K562 (cell line): ENCODE measurements around the gene SPTAN1. TPM values are rescaled to one million over a fixed set of nuclear protein-coding genes. Genes with fewer than 3 reads are reported as not detected.

Source experiments
- ARID2 ChIP-seq: fragments of 450-650 bp; IDR thresholded peaks from 2 replicates; pipeline ENCODE4 v1.6.1; 2017; ENCODE audit warnings: antibody characterized with exemption, mild to moderate bottlenecking
- DACH1 ChIP-seq: fragments of 450-650 bp; IDR thresholded peaks from 2 replicates; pipeline ENCODE4 v1.6.1; 2018; ENCODE audit not compliant: partially characterized antibody
- ETV5 ChIP-seq: sonication (generic); formaldehyde crosslinking; IDR thresholded peaks from 2 replicates; pipeline ENCODE4 v1.4.0; 2020; ENCODE audit warnings: low read depth, mild to moderate bottlenecking, missing genetic modification reagents
- HDAC6 ChIP-seq: IDR thresholded peaks from 2 replicates; pipeline ENCODE4 v1.6.1; 2012; ENCODE audit warnings: low read depth, mild to moderate bottlenecking, control low read depth, inconsistent platforms, low read length, moderate library complexity
- NELFE ChIP-seq: IDR thresholded peaks from 2 replicates; pipeline ENCODE4 v1.6.1; 2011; ENCODE audit warnings: mild to moderate bottlenecking; ENCODE audit not compliant: insufficient read depth, insufficient read length
- XRCC3 ChIP-seq: fragments of 450-650 bp; IDR thresholded peaks from 2 replicates; pipeline ENCODE4 v1.6.1; 2017; ENCODE audit warnings: mild to moderate bottlenecking, moderate library complexity
- ZBTB7A ChIP-seq: IDR thresholded peaks from 2 replicates; pipeline ENCODE4 v1.6.1; 2011; ENCODE audit warnings: low read depth, mild to moderate bottlenecking, low read length, moderate library complexity, borderline replicate concordance; ENCODE audit not compliant: control insufficient read depth
- ZNF165 ChIP-seq: fragments of 250-450 bp; sonication (Bioruptor Pico); IDR thresholded peaks from 2 replicates; pipeline ENCODE4 v1.4.0; 2020; ENCODE audit warnings: borderline replicate concordance
- ZNF24 ChIP-seq: fragments of 450-650 bp; IDR thresholded peaks from 2 replicates; pipeline ENCODE4 v1.6.1; 2016
- polyA plus RNA-seq, 8 experiments: library from polyadenylated mRNA; depleted of rRNA in 4 of 8; stranded (reverse) in 5 of 8; unstranded in 3 of 8; fragments of >200 nt; fragmentation: Nextera tagmentation in 2 of 8; fragmentation: Illumina TruSeq in 1 of 8; extraction: Ambion mirVana in 2 of 8; extraction: Trizol in 1 of 8; gene quantifications; 2 replicates each; pipeline versions ENCODE4 v1.2.1 to v1.2.3, GENCODE V29; 2011 to 2014; ENCODE audit warnings: inconsistent platforms in 1 of 8, missing spikeins in 1 of 8
- total RNA-seq, 7 experiments: library from RNA; depleted of rRNA in 6 of 7; stranded (reverse); fragments of >200 nt in 6 of 7; fragmentation: Illumina TruSeq in 2 of 7; extraction: Trizol in 2 of 7; gene quantifications; 2 replicates each; pipeline versions ENCODE4 v1.2.1 to v1.2.3, GENCODE V29; 2011 to 2021; ENCODE audit warnings: low replicate concordance in 1 of 7
- TF ChIP-seq, protein P1 (sequence below): sonication (generic); formaldehyde crosslinking; IDR thresholded peaks from 2 replicates; pipeline ENCODE4 v1.8.0; 2023; ENCODE audit warnings: mild to moderate bottlenecking, missing genetic modification reagents
- TF ChIP-seq, protein P2 (sequence below): sonication (generic); formaldehyde crosslinking; IDR thresholded peaks from 2 replicates; pipeline ENCODE4 v1.8.1; 2023; ENCODE audit warnings: mild to moderate bottlenecking, missing genetic modification reagents
- TF ChIP-seq, protein P3 (sequence below): fragments of 450-650 bp; IDR thresholded peaks from 2 replicates; pipeline ENCODE4 v1.6.1; 2016; ENCODE audit warnings: mild to moderate bottlenecking, moderate library complexity

The SPTAN1 gene
- total and polyA plus RNA-seq, 9 of the 15 experiments (the other 6 are each of a cell fraction or from before 2014, with no cell fraction given), result 1.5 to 13.5 (median 6.8) TPM

DNA sequence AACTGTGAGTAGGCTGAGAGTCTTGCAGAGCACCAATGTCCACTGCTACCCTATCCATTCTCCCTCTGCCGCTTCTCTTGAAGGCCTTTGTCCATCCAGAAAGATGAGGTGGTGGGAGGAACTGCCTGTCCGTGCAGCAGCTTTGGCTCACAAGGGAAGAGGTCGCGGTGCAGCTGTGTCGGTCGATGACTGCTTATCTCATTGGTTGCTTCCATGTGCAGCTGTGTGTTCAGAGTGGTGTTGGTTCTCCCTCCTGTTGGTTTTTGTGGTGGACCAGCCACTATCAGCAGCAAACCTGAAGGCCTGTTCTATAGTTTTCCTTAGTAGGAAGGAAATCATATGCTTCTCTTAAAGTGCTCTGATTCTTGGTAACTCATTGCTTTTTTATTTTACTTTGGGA, 40.7 kb downstream of the SPTAN1 start (continued):
- TF ChIP-seq ARID2 (no peak), ZNF165 (CRISPR knock-in tag) (no peak), ETV5 (peak; percentile 34; the same call in 1 of the 2 replicates), DACH1 (no peak), XRCC3 (no peak), HDAC6 (no peak), ZNF24 (no peak), ZBTB7A (no peak), NELFE (no peak)
- TF ChIP-seq, protein P1, sequence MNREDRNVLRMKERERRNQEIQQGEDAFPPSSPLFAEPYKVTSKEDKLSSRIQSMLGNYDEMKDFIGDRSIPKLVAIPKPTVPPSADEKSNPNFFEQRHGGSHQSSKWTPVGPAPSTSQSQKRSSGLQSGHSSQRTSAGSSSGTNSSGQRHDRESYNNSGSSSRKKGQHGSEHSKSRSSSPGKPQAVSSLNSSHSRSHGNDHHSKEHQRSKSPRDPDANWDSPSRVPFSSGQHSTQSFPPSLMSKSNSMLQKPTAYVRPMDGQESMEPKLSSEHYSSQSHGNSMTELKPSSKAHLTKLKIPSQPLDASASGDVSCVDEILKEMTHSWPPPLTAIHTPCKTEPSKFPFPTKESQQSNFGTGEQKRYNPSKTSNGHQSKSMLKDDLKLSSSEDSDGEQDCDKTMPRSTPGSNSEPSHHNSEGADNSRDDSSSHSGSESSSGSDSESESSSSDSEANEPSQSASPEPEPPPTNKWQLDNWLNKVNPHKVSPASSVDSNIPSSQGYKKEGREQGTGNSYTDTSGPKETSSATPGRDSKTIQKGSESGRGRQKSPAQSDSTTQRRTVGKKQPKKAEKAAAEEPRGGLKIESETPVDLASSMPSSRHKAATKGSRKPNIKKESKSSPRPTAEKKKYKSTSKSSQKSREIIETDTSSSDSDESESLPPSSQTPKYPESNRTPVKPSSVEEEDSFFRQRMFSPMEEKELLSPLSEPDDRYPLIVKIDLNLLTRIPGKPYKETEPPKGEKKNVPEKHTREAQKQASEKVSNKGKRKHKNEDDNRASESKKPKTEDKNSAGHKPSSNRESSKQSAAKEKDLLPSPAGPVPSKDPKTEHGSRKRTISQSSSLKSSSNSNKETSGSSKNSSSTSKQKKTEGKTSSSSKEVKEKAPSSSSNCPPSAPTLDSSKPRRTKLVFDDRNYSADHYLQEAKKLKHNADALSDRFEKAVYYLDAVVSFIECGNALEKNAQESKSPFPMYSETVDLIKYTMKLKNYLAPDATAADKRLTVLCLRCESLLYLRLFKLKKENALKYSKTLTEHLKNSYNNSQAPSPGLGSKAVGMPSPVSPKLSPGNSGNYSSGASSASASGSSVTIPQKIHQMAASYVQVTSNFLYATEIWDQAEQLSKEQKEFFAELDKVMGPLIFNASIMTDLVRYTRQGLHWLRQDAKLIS (CRISPR knock-in tag), result no peak
- TF ChIP-seq, protein P2, sequence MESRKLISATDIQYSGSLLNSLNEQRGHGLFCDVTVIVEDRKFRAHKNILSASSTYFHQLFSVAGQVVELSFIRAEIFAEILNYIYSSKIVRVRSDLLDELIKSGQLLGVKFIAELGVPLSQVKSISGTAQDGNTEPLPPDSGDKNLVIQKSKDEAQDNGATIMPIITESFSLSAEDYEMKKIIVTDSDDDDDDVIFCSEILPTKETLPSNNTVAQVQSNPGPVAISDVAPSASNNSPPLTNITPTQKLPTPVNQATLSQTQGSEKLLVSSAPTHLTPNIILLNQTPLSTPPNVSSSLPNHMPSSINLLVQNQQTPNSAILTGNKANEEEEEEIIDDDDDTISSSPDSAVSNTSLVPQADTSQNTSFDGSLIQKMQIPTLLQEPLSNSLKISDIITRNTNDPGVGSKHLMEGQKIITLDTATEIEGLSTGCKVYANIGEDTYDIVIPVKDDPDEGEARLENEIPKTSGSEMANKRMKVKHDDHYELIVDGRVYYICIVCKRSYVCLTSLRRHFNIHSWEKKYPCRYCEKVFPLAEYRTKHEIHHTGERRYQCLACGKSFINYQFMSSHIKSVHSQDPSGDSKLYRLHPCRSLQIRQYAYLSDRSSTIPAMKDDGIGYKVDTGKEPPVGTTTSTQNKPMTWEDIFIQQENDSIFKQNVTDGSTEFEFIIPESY (CRISPR knock-in tag), result 0 out of 2 replicates have a peak, but pooled peaks have one; percentile 14
- TF ChIP-seq, protein P3, sequence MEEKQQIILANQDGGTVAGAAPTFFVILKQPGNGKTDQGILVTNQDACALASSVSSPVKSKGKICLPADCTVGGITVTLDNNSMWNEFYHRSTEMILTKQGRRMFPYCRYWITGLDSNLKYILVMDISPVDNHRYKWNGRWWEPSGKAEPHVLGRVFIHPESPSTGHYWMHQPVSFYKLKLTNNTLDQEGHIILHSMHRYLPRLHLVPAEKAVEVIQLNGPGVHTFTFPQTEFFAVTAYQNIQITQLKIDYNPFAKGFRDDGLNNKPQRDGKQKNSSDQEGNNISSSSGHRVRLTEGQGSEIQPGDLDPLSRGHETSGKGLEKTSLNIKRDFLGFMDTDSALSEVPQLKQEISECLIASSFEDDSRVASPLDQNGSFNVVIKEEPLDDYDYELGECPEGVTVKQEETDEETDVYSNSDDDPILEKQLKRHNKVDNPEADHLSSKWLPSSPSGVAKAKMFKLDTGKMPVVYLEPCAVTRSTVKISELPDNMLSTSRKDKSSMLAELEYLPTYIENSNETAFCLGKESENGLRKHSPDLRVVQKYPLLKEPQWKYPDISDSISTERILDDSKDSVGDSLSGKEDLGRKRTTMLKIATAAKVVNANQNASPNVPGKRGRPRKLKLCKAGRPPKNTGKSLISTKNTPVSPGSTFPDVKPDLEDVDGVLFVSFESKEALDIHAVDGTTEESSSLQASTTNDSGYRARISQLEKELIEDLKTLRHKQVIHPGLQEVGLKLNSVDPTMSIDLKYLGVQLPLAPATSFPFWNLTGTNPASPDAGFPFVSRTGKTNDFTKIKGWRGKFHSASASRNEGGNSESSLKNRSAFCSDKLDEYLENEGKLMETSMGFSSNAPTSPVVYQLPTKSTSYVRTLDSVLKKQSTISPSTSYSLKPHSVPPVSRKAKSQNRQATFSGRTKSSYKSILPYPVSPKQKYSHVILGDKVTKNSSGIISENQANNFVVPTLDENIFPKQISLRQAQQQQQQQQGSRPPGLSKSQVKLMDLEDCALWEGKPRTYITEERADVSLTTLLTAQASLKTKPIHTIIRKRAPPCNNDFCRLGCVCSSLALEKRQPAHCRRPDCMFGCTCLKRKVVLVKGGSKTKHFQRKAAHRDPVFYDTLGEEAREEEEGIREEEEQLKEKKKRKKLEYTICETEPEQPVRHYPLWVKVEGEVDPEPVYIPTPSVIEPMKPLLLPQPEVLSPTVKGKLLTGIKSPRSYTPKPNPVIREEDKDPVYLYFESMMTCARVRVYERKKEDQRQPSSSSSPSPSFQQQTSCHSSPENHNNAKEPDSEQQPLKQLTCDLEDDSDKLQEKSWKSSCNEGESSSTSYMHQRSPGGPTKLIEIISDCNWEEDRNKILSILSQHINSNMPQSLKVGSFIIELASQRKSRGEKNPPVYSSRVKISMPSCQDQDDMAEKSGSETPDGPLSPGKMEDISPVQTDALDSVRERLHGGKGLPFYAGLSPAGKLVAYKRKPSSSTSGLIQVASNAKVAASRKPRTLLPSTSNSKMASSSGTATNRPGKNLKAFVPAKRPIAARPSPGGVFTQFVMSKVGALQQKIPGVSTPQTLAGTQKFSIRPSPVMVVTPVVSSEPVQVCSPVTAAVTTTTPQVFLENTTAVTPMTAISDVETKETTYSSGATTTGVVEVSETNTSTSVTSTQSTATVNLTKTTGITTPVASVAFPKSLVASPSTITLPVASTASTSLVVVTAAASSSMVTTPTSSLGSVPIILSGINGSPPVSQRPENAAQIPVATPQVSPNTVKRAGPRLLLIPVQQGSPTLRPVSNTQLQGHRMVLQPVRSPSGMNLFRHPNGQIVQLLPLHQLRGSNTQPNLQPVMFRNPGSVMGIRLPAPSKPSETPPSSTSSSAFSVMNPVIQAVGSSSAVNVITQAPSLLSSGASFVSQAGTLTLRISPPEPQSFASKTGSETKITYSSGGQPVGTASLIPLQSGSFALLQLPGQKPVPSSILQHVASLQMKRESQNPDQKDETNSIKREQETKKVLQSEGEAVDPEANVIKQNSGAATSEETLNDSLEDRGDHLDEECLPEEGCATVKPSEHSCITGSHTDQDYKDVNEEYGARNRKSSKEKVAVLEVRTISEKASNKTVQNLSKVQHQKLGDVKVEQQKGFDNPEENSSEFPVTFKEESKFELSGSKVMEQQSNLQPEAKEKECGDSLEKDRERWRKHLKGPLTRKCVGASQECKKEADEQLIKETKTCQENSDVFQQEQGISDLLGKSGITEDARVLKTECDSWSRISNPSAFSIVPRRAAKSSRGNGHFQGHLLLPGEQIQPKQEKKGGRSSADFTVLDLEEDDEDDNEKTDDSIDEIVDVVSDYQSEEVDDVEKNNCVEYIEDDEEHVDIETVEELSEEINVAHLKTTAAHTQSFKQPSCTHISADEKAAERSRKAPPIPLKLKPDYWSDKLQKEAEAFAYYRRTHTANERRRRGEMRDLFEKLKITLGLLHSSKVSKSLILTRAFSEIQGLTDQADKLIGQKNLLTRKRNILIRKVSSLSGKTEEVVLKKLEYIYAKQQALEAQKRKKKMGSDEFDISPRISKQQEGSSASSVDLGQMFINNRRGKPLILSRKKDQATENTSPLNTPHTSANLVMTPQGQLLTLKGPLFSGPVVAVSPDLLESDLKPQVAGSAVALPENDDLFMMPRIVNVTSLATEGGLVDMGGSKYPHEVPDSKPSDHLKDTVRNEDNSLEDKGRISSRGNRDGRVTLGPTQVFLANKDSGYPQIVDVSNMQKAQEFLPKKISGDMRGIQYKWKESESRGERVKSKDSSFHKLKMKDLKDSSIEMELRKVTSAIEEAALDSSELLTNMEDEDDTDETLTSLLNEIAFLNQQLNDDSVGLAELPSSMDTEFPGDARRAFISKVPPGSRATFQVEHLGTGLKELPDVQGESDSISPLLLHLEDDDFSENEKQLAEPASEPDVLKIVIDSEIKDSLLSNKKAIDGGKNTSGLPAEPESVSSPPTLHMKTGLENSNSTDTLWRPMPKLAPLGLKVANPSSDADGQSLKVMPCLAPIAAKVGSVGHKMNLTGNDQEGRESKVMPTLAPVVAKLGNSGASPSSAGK, result no peak
